Measurements from ENCODE around the gene NDRG3.

Gene NDRG3

GRCh38 chr20:36761125-36761524 lies 15.2 kb upstream of the NDRG3 start:
- in situ Hi-C loops (cut with MboI; ENCODE audit: low sequenced_read_pairs) = no loop called here

- in situ Hi-C loops (cut with MboI; ENCODE audit: low sequenced_read_pairs) = no loop called here
Observed at GRCh38 chr20:36760647-36761046, 14.8 kb upstream of the NDRG3 start.

GRCh38 chr20:36758276-36758675 lies 12.4 kb upstream of the NDRG3 start:
- in situ Hi-C loops (cut with MboI; ENCODE audit: low sequenced_read_pairs) = no loop called here

- in situ Hi-C loops (cut with MboI; ENCODE audit: low sequenced_read_pairs) = no loop called here
Observed at GRCh38 chr20:36756496-36756895, 10.6 kb upstream of the NDRG3 start.

GRCh38 chr20:36754656-36755222 lies 8.8 kb upstream of the NDRG3 start:
- in situ Hi-C loops (cut with MboI; ENCODE audit: low sequenced_read_pairs) = no loop called here

GRCh38 chr20:36752582-36752981 lies 6.7 kb upstream of the NDRG3 start:
- in situ Hi-C loops (cut with MboI; ENCODE audit: low sequenced_read_pairs) = no loop called here

GRCh38 chr20:36745234-36745926 lies 510 bp downstream of the NDRG3 start:
- in situ Hi-C loops (cut with MboI; ENCODE audit: low sequenced_read_pairs) = no loop called here

- in situ Hi-C loops (cut with MboI; ENCODE audit: low sequenced_read_pairs) = no loop called here
Observed at GRCh38 chr20:36744764-36745191, 1.1 kb downstream of the NDRG3 start.

- in situ Hi-C loops (cut with MboI; ENCODE audit: low sequenced_read_pairs) = no loop called here
Observed at GRCh38 chr20:36744243-36744642, 1.6 kb downstream of the NDRG3 start.

- in situ Hi-C loops (cut with MboI; ENCODE audit: low sequenced_read_pairs) = no loop called here
Observed at GRCh38 chr20:36742558-36742957, 3.3 kb downstream of the NDRG3 start.

GRCh38 chr20:36741072-36741471 lies 4.8 kb downstream of the NDRG3 start:
- in situ Hi-C loops (cut with MboI; ENCODE audit: low sequenced_read_pairs) = no loop called here

- in situ Hi-C loops (cut with MboI; ENCODE audit: low sequenced_read_pairs) = no loop called here
Observed at GRCh38 chr20:36737183-36737499, 8.7 kb downstream of the NDRG3 start.

GRCh38 chr20:36736451-36737182 lies 9.3 kb downstream of the NDRG3 start:
- in situ Hi-C loops (cut with MboI; ENCODE audit: low sequenced_read_pairs) = no loop called here

- in situ Hi-C loops (cut with MboI; ENCODE audit: low sequenced_read_pairs) = no loop called here
Observed at GRCh38 chr20:36732456-36732855, 13.4 kb downstream of the NDRG3 start.

GRCh38 chr20:36728986-36729385 lies 16.9 kb downstream of the NDRG3 start:
- in situ Hi-C loops (cut with MboI; ENCODE audit: low sequenced_read_pairs) = no loop called here

GRCh38 chr20:36726168-36726567 lies 19.7 kb downstream of the NDRG3 start:
- in situ Hi-C loops (cut with MboI; ENCODE audit: low sequenced_read_pairs) = no loop called here

GRCh38 chr20:36720510-36720909 lies 25.4 kb downstream of the NDRG3 start:
- in situ Hi-C loops (cut with MboI; ENCODE audit: low sequenced_read_pairs) = no loop called here

- in situ Hi-C loops (cut with MboI; ENCODE audit: low sequenced_read_pairs) = no loop called here
Observed at GRCh38 chr20:36717657-36718056, 28.2 kb downstream of the NDRG3 start.

GRCh38 chr20:36717021-36717420 lies 28.9 kb downstream of the NDRG3 start:
- in situ Hi-C loops (cut with MboI; ENCODE audit: low sequenced_read_pairs) = no loop called here

GRCh38 chr20:36712775-36713174 lies 33.1 kb downstream of the NDRG3 start:
- in situ Hi-C loops (cut with MboI; ENCODE audit: low sequenced_read_pairs) = no loop called here

- in situ Hi-C loops (cut with MboI; ENCODE audit: low sequenced_read_pairs) = no loop called here
Observed at GRCh38 chr20:36709126-36709525, 36.8 kb downstream of the NDRG3 start.

GRCh38 chr20:36703530-36703929 lies 42.4 kb downstream of the NDRG3 start:
- in situ Hi-C loops (cut with MboI; ENCODE audit: low sequenced_read_pairs) = no loop called here
